ENCODE results near the gene DRC7.

The DRC7 gene

DNA sequence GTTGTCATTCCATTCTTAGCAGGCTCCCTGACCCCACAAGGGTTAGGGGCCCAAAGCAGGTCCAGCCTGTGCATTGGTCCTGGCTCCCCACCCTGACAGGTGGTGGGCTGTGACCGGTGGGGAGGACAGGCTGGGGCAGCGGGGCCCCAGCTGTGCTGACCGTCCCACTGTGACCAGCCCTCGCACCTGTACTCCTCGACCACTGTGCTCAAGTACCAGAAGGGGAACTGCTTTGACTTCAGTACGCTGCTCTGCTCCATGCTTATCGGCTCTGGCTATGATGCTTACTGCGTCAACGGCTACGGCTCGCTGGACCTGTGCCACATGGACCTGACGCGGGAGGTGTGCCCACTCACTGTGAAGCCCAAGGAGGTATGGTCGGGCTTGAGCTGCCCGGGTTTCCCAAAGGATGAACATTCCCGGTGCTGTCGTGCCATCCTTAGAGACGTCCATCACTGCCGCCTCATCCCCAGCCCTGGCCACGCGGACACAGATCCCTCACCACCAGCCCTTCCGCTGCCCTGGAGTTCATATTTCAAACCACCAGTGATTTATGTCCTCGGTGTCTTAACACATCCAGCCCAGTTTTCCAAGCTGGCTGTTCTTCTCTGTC is 7.3 kb downstream of the DRC7 start:
- H3K4me3 ChIP-seq (replicated peaks; ENCODE audit: low read depth, low read length): no peak overlapping the region
- TF ChIP-seq, protein P1, sequence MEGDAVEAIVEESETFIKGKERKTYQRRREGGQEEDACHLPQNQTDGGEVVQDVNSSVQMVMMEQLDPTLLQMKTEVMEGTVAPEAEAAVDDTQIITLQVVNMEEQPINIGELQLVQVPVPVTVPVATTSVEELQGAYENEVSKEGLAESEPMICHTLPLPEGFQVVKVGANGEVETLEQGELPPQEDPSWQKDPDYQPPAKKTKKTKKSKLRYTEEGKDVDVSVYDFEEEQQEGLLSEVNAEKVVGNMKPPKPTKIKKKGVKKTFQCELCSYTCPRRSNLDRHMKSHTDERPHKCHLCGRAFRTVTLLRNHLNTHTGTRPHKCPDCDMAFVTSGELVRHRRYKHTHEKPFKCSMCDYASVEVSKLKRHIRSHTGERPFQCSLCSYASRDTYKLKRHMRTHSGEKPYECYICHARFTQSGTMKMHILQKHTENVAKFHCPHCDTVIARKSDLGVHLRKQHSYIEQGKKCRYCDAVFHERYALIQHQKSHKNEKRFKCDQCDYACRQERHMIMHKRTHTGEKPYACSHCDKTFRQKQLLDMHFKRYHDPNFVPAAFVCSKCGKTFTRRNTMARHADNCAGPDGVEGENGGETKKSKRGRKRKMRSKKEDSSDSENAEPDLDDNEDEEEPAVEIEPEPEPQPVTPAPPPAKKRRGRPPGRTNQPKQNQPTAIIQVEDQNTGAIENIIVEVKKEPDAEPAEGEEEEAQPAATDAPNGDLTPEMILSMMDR (IDR thresholded peaks at IDR 0.05; ENCODE audit: low read length, missing control alignments): no peak
- DNase-seq (ENCODE audit: low read depth): no peak

DNA sequence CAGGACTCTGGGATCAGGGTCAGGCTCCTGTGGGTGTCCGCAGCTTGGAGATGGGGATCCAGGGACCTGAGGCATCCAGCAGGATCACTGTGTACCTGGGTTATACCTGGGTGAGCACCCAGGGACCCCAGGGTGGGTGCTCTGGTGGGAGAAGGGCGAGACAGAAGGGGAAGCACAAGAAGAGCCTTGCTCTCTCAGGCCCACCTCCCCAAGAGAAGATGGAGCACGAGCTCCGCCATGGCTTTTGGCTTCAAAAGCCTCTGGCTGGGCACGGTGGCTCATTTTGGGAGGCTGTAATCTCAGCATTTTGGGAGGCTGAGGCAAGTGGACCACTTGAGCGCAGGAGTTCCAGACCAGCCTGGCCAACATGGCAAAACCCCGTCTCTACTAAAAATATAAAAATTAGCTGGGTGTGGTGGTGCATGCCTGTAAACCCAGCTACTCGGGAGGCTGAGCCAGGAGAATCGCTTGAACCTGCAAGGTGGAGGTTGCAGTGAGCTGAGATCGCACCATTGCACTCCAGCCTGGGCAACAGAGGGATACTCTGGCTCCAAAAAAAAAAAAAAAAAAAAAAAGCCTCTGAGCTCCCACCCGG is 8.9 kb downstream of the DRC7 start:
- no peak overlapping the region for H3K4me3 ChIP-seq (replicated peaks; ENCODE audit: low read depth, low read length)
- TF ChIP-seq, protein P1 (IDR thresholded peaks at IDR 0.05; ENCODE audit: low read length, missing control alignments): no peak
- no peak for DNase-seq (ENCODE audit: low read depth)

DNA sequence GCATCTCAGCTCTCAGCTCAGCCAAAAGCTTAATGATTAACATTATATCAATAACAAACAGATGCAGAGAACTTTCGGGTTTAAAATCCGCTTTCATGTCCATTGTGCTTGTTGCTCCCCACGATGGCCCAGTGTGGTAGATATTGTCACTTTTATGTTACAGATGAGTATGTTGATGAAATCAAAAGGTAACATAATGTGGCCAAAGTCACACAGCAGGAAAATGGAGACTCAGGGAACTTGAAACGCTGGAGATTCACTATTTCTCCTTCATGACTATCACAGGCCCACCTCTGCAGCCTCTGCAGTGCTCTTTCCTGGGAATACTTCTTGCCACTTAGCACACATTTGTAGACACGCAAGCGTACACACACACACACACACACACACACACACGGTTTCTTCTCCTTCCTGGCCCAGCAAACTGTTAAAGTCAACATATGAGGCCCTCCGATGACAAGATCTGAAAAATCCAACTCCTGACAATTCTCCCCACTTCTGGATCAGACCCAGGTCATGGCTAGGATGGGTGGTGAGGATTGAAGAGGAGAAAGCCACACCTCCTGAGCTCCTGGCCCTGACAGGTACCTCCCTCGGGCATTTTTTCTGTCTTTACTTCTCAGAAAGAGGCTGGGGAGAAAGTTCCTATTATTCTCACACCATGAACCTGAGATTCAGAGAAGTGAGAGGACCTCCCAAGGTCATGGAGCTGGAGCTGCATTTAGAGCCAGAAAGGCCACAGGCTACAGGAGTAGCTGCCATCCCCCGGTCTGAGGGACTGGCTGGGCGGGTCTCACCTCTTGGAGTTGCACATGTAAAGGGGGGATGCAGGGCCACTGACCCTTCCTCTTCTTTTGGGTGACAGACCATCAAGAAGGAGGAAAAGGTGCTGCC is 9.7 kb downstream of the DRC7 start:
- no peak overlapping the region for H3K4me3 ChIP-seq (replicated peaks; ENCODE audit: low read depth, low read length)
- TF ChIP-seq, protein P1 (IDR thresholded peaks at IDR 0.05; ENCODE audit: low read length, missing control alignments): no peak
- DNase-seq (ENCODE audit: low read depth): no peak

DNA sequence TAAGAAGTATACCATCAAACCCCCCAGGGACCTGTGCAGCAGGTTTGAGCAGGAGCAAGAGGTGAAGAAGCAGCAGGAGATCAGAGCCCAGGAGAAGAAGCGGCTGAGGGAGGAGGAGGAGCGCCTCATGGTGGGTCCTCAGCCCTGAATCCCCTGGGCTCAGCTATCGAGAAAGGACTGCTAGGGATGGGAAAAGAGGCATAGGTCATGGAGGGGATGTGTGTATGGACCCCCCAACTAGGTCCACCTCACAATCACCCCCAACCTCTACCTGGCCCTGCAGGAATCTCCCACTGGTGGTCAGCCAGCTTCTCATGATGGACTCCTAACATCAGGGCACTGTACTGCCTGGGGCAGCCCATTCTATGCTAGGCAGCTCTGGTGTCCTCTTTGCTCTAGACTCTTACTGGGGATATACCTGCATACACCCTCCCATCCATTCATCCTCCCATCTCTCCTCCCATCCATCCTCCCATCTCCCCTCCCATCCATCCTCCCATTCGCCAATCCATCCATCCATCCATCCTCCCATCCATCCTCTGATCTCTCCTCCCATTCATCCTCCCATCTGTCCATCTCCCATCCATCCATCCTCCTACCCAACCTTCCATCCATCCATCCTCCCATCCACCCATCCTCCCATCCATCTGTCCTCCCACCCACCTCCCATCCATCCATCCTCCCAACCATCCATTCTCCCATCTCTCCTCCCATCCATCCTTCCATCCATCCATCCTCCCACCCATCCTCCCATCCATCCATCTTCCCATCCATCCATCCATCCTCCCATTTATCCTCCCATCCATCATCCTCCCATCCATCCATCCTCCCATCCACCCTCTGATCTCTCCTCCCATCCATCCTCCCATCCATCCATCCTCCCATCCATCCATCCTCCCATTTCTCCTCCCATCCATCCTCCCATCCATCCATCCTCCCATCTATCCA is 10.6 kb downstream of the DRC7 start:
- DNase-seq (ENCODE audit: low read depth): no peak

DNA sequence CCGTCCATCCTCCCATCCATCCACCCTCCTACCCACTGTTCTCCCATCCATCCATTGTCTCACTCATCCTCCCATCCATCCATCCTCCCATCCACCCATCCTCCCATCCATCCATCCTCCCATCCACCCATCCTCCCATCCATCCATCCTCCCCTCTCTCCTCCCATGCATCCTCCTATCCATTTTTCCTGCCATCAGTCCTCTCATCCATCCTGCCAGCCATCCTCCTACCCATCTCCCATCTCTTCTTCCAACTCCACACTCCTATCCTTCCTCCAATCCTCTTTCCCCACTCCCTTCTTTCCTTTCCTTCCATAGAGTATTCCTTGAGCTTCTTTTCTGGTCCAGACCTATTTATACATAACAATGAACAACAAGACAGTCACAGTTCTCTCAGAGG is 12.1 kb downstream of the DRC7 start:
- no peak overlapping the region for H3K4me3 ChIP-seq (replicated peaks; ENCODE audit: low read depth, low read length)
- DNase-seq (ENCODE audit: low read depth): no peak
- TF ChIP-seq, protein P1 (IDR thresholded peaks at IDR 0.05; ENCODE audit: low read length, missing control alignments): no peak

More for the DNA sequence above, 10.6 kb downstream of the DRC7 start:
- H3K4me3 ChIP-seq (replicated peaks; ENCODE audit: low read depth, low read length): no peak overlapping the region
- TF ChIP-seq, protein P1 (IDR thresholded peaks at IDR 0.05; ENCODE audit: low read length, missing control alignments): no peak

DNA sequence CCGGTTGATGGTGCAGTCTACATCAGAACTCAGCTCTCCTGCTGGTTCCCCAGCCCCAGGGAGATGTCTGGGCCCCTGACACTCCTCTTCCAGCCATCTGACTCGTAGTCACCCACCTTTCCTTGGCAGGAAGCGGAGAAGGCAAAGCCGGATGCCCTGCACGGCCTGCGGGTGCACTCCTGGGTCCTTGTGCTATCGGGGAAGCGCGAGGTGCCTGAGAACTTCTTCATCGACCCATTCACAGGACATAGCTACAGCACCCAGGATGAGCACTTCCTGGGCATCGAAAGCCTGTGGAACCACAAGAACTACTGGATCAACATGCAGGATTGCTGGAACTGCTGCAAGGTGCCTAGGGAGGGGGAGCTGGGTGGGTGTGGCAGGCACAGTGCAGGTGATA is 12.7 kb downstream of the DRC7 start:
- no peak for DNase-seq (ENCODE audit: low read depth)
- no peak overlapping the region for H3K4me3 ChIP-seq (replicated peaks; ENCODE audit: low read depth, low read length)
- TF ChIP-seq, protein P1 (IDR thresholded peaks at IDR 0.05; ENCODE audit: low read length, missing control alignments): no peak
